ENCODE measurements around the gene MPV17L.
"Not testable (repeated sequence)": the region's sequence is repeated elsewhere in the genome, so short reads cannot be mapped to it uniquely, and the experiment has no call there.

DNA sequence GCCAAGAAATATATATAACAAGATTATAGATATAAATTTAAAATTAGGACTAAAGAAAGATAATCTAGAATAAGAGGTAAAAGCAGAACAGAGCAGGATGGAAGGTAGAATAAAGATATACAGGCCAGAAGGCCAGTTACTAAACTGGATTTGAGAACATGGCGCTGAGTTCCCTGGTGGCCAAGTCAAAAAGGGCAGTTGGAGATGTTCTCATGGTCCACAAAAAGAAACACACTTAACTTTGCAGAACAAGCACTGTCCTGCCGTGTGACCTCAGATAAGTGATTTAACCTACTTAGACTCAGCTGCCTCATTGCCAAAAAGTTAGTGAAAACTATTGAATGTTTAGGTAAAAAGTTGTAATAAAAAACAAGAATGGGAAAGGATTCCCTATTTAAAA is 40.7 kb upstream of the MPV17L start:
- TF ChIP-seq, protein P1, sequence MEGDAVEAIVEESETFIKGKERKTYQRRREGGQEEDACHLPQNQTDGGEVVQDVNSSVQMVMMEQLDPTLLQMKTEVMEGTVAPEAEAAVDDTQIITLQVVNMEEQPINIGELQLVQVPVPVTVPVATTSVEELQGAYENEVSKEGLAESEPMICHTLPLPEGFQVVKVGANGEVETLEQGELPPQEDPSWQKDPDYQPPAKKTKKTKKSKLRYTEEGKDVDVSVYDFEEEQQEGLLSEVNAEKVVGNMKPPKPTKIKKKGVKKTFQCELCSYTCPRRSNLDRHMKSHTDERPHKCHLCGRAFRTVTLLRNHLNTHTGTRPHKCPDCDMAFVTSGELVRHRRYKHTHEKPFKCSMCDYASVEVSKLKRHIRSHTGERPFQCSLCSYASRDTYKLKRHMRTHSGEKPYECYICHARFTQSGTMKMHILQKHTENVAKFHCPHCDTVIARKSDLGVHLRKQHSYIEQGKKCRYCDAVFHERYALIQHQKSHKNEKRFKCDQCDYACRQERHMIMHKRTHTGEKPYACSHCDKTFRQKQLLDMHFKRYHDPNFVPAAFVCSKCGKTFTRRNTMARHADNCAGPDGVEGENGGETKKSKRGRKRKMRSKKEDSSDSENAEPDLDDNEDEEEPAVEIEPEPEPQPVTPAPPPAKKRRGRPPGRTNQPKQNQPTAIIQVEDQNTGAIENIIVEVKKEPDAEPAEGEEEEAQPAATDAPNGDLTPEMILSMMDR (IDR thresholded peaks at IDR 0.05), result not testable (repeated sequence)
- TF ChIP-seq EP300 (IDR thresholded peaks at IDR 0.05), result not testable (repeated sequence)

Data from stomach (tissue), 4 donors.